MM.1S (cell line): ENCODE measurements around the gene NUCB2.
A peak's percentile ranks its signal among the peaks of the same experiment; 100 is the strongest.
"Not testable (repeated sequence)": the region's sequence is repeated elsewhere in the genome, so short reads cannot be mapped to it uniquely, and the experiment has no call there.

Experiments used
- DNase-seq: peaks from one replicate; pipeline ENCODE4 v3.0.0-alpha.2; 2015
- H2AFZ ChIP-seq: fragments of 300-600 bp; sonication (generic); 2 replicates; pipeline ENCODE4 v1.6.0; 2016; ENCODE audit warnings: antibody characterized with exemption, low read length
- H3F3A ChIP-seq: fragments of 300-600 bp; sonication (generic); 2 replicates; pipeline ENCODE4 v1.6.1; 2016; ENCODE audit warnings: mild to moderate bottlenecking, antibody characterized with exemption, low read length, moderate library complexity, mixed read lengths; ENCODE audit not compliant: insufficient read depth
- H3K27ac ChIP-seq: fragments of 300-600 bp; sonication (generic); 2 replicates; pipeline ENCODE4 v1.5.1; 2016; ENCODE audit warnings: mild to moderate bottlenecking, low read length
- H3K27me3 ChIP-seq: fragments of 300-600 bp; sonication (generic); replicated peaks from 2 replicates; pipeline ENCODE4 v1.6.0; 2016; ENCODE audit warnings: low read length; ENCODE audit not compliant: insufficient read depth
- H3K36me3 ChIP-seq: fragments of 300-600 bp; sonication (generic); replicated peaks from 2 replicates; pipeline ENCODE4 v1.6.1; 2016; ENCODE audit warnings: mild to moderate bottlenecking, low read length, mixed read lengths; ENCODE audit not compliant: insufficient read depth
- H3K4me1 ChIP-seq: fragments of 300-600 bp; sonication (generic); 2 replicates; pipeline ENCODE4 v1.6.1; 2016; ENCODE audit warnings: low read length, mixed read lengths
- H3K4me2 ChIP-seq: fragments of 300-600 bp; sonication (generic); 2 replicates; pipeline ENCODE4 v1.6.0; 2016; ENCODE audit warnings: low read depth, low read length
- H3K4me3 ChIP-seq: fragments of 300-600 bp; sonication (generic); 2 replicates; pipeline ENCODE4 v1.5.1; 2016; ENCODE audit warnings: low read length, mixed read lengths
- H3K79me2 ChIP-seq: fragments of 300-600 bp; sonication (generic); 2 replicates; pipeline ENCODE4 v1.6.1; 2016; ENCODE audit warnings: mixed run types, low read length, mixed read lengths
- H3K9ac ChIP-seq: fragments of 300-600 bp; sonication (generic); 2 replicates; pipeline ENCODE4 v1.6.1; 2016; ENCODE audit warnings: low read length, mixed read lengths
- H3K9me2 ChIP-seq: fragments of 300-600 bp; sonication (generic); replicated peaks from 2 replicates; pipeline ENCODE4 v1.6.1; 2016; ENCODE audit warnings: mild to moderate bottlenecking, low read length, mixed read lengths; ENCODE audit not compliant: insufficient read depth
- H3K9me3 ChIP-seq: fragments of 300-600 bp; sonication (generic); replicated peaks from 2 replicates; pipeline ENCODE4 v1.6.1; 2016; ENCODE audit warnings: mild to moderate bottlenecking, low read length, mixed read lengths; ENCODE audit not compliant: insufficient read depth
- H4K20me1 ChIP-seq: fragments of 300-600 bp; sonication (generic); 2 replicates; pipeline ENCODE4 v1.6.1; 2016; ENCODE audit warnings: mild to moderate bottlenecking, low read length, moderate library complexity, mixed read lengths; ENCODE audit not compliant: insufficient read depth
- CTCF ChIP-seq: fragments of 300-600 bp; sonication (generic); IDR thresholded peaks from 2 replicates; pipeline ENCODE4 v1.5.1; 2016; ENCODE audit warnings: antibody characterized with exemption, low read length, mixed read lengths
- EZH2 ChIP-seq: fragments of 300-600 bp; sonication (generic); optimal IDR thresholded peaks from 2 replicates; pipeline ENCODE3; 2017; ENCODE audit warnings: low read depth, mild to moderate bottlenecking, antibody characterized with exemption, low read length, mixed read lengths
- EZH2phosphoT487 ChIP-seq: fragments of 300-600 bp; sonication (generic); IDR thresholded peaks from 2 replicates; pipeline ENCODE4 v1.6.1; 2018; ENCODE audit warnings: antibody characterized with exemption, low read length

NUCB2 gene

GRCh38 chr11:17230867-17231851 lies 45.4 kb upstream of the NUCB2 start:
- no peak for TF ChIP-seq EZH2
- no peak; the same call in 1 of the 2 replicates for TF ChIP-seq EZH2phosphoT487
- TF ChIP-seq CTCF = no peak
- H3K27me3 ChIP-seq = peaks cover 49% of the 10 kb centered on the region
- peaks cover 18% of the 10 kb centered on the region for H3F3A ChIP-seq
- H3K36me3 ChIP-seq = no peaks in the 10 kb centered on the region
- H3K4me3 ChIP-seq = no peak overlapping the region
- no peak overlapping the region for H3K9ac ChIP-seq
- DNase-seq = peak; percentile 82
- H3K9me3 ChIP-seq = no peaks in the 10 kb centered on the region
- no peak overlapping the region for H2AFZ ChIP-seq
- H3K4me1 ChIP-seq = peaks cover 17% of the 10 kb centered on the region
- peaks cover 2% of the 10 kb centered on the region; the same call in 1 of the 2 replicates for H4K20me1 ChIP-seq
- peak overlapping the region; percentile 28; the same call in 1 of the 2 replicates for H3K27ac ChIP-seq
- H3K79me2 ChIP-seq = no peaks in the 10 kb centered on the region
- peak overlapping the region; percentile 50 for H3K4me2 ChIP-seq
- H3K9me2 ChIP-seq = no peaks in the 10 kb centered on the region

- Histone ChIP-seq H4K20me1 (peaks cover 2% of the 10 kb centered on the region; the same call in 1 of the 2 replicates), H3K4me2 (no peak overlapping the region), H3K4me1 (peaks cover 17% of the 10 kb centered on the region), H3F3A (peaks cover 18% of the 10 kb centered on the region), H3K9me3 (no peaks in the 10 kb centered on the region), H3K27me3 (peaks cover 57% of the 10 kb centered on the region), H3K9me2 (no peaks in the 10 kb centered on the region), H3K79me2 (no peaks in the 10 kb centered on the region), H3K4me3 (no peak overlapping the region), H3K36me3 (no peaks in the 10 kb centered on the region), H3K9ac (no peak overlapping the region), H3K27ac (no peak overlapping the region), H2AFZ (no peak overlapping the region)
- TF ChIP-seq EZH2phosphoT487 = no peak
- TF ChIP-seq EZH2 = no peak
- no peak for TF ChIP-seq CTCF
- DNase-seq = no peak
Observed at GRCh38 chr11:17233101-17233500, 43.4 kb upstream of the NUCB2 start.

GRCh38 chr11:17238377-17238776 lies 38.2 kb upstream of the NUCB2 start:
- TF ChIP-seq CTCF (no peak), EZH2 (no peak), EZH2phosphoT487 (no peak)
- no peak for DNase-seq
- no peak overlapping the region for H3K27ac ChIP-seq
- no peak overlapping the region for H3K9ac ChIP-seq
- no peak overlapping the region for H3K4me2 ChIP-seq
- H3K9me2 ChIP-seq = no peaks in the 10 kb centered on the region
- no peaks in the 10 kb centered on the region for H3K36me3 ChIP-seq
- H3K4me3 ChIP-seq = no peak overlapping the region
- no peaks in the 10 kb centered on the region for H3K9me3 ChIP-seq
- no peaks in the 10 kb centered on the region for H4K20me1 ChIP-seq
- H3K79me2 ChIP-seq = no peaks in the 10 kb centered on the region
- no peak overlapping the region for H2AFZ ChIP-seq
- H3K4me1 ChIP-seq = no peaks in the 10 kb centered on the region
- peaks cover 68% of the 10 kb centered on the region for H3K27me3 ChIP-seq
- H3F3A ChIP-seq = no peaks in the 10 kb centered on the region

- H3K9ac ChIP-seq, H3K9me3 ChIP-seq, DNase-seq, H2AFZ ChIP-seq, H3K4me3 ChIP-seq, H4K20me1 ChIP-seq, H3F3A ChIP-seq, H3K9me2 ChIP-seq, H3K4me2 ChIP-seq, H3K4me1 ChIP-seq, H3K27ac ChIP-seq, H3K36me3 ChIP-seq, H3K79me2 ChIP-seq: not testable (repeated sequence)
- H3K27me3 ChIP-seq = peaks cover 67% of the 10 kb centered on the region
Observed at GRCh38 chr11:17239927-17240326, 36.6 kb upstream of the NUCB2 start.
